ENCODE data around the gene AKR1D1.

GRCh38 chr7:138162236-138162635, 86.0 kb downstream of the AKR1D1 start:
- TF ChIP-seq RAD21 (conservative IDR thresholded peaks at IDR 0.05) (no peak), CTCF (IDR thresholded peaks at IDR 0.05; ENCODE audit: poor library complexity, severe bottlenecking) (no peak), EZH2 (IDR thresholded peaks at IDR 0.05; ENCODE audit: borderline replicate concordance, insufficient read depth, low read length, poor library complexity, severe bottlenecking) (no peak), REST (IDR thresholded peaks at IDR 0.05; ENCODE audit: borderline replicate concordance) (no peak), POLR2AphosphoS5 (IDR thresholded peaks at IDR 0.05) (no peak), MXI1 (conservative IDR thresholded peaks at IDR 0.05; ENCODE audit: poor library complexity, severe bottlenecking) (no peak), EP300 (conservative IDR thresholded peaks at IDR 0.05; ENCODE audit: poor library complexity, severe bottlenecking) (no peak), TAF1 (IDR thresholded peaks at IDR 0.05; ENCODE audit: low read depth) (no peak), SMC3 (conservative IDR thresholded peaks at IDR 0.05; ENCODE audit: poor library complexity) (no peak)
